Caco-2 (cell line): ENCODE results near the gene NOL3. TPM values are rescaled to one million over a fixed set of nuclear protein-coding genes. Genes with fewer than 3 reads are reported as not detected.
"Not testable (repeated sequence)": the region's sequence is repeated elsewhere in the genome, so short reads cannot be mapped to it uniquely, and the experiment has no call there.

Experiments used
- Bru-seq: library from RNA; stranded (reverse); fragments of 400-500 nt; gene quantifications from one replicate; lab custom pipeline; 2021; lab: Mats Ljungman, UMichigan
- BruChase-seq, 2 experiments: library from RNA; stranded (reverse); fragments of 400-500 nt; gene quantifications; one replicate each; lab custom pipeline; 2021; lab: Mats Ljungman, UMichigan
- BruUV-seq: library from RNA; stranded (reverse); fragments of 400-500 nt; replicated peaks from 2 replicates; lab custom pipeline; 2021; lab: Mats Ljungman, UMichigan
- CTCF ChIA-PET: fragments of 300-600 bp; sonication (Branson Sonifier 250); formaldehyde crosslinking; loops from one replicate; lab custom pipeline; 2022; ENCODE audit warnings: antibody characterized with exemption; lab: Charles Lee
- POLR2A ChIA-PET: fragments of 300-600 bp; sonication (Branson Sonifier 250); formaldehyde crosslinking; loops from one replicate; lab custom pipeline; 2022; ENCODE audit warnings: antibody characterized with exemption; lab: Charles Lee
- DNase-seq, 2 experiments: peaks; one replicate each; pipeline versions ENCODE4 v3.0.0 to v3.0.0-alpha.2; 2020 to 2022
- H3K27me3 ChIP-seq: replicated peaks from 2 replicates; pipeline ENCODE4 v1.6.0; 2011; ENCODE audit warnings: low read length; ENCODE audit not compliant: control insufficient read depth, insufficient read depth
- H3K36me3 ChIP-seq: 2 replicates; pipeline ENCODE4 v1.5.1; 2011; ENCODE audit warnings: low read length; ENCODE audit not compliant: control insufficient read depth, insufficient read depth
- H3K4me1 ChIP-seq: fragments of 250-450 bp; sonication (Bioruptor Pico); 2 replicates; pipeline ENCODE4 v1.5.1; 2020; ENCODE audit warnings: mild to moderate bottlenecking
- H3K4me3 ChIP-seq: 2 replicates; pipeline ENCODE4 v1.5.1; 2011; ENCODE audit warnings: low read depth, mild to moderate bottlenecking, control low read depth, low read length
- H3K9me3 ChIP-seq: fragments of 250-450 bp; sonication (Bioruptor Pico); 2 replicates; pipeline ENCODE4 v1.5.1; 2020; ENCODE audit warnings: mild to moderate bottlenecking, moderate library complexity
- H3K27ac Mint-ChIP-seq: one replicate; pipeline ENCODE4 v1.8.0; 2022; ENCODE audit warnings: mixed read lengths; ENCODE audit not compliant: unreplicated experiment
- H3K27me3 Mint-ChIP-seq: one replicate; pipeline ENCODE4 v1.8.0; 2022; ENCODE audit warnings: mixed read lengths; ENCODE audit not compliant: insufficient read depth, unreplicated experiment
- H3K36me3 Mint-ChIP-seq: one replicate; pipeline ENCODE4 v1.8.0; 2022; ENCODE audit warnings: mild to moderate bottlenecking, mixed read lengths; ENCODE audit not compliant: insufficient read depth, unreplicated experiment
- H3K4me1 Mint-ChIP-seq: one replicate; pipeline ENCODE4 v1.8.0; 2022; ENCODE audit warnings: low read depth, mixed read lengths; ENCODE audit not compliant: unreplicated experiment
- H3K4me3 Mint-ChIP-seq: one replicate; pipeline ENCODE4 v1.8.0; 2022; ENCODE audit warnings: mild to moderate bottlenecking, moderate library complexity, mixed read lengths; ENCODE audit not compliant: unreplicated experiment
- H3K9me3 Mint-ChIP-seq: one replicate; pipeline ENCODE4 v1.8.0; 2022; ENCODE audit warnings: mixed read lengths; ENCODE audit not compliant: unreplicated experiment
- CTCF ChIP-seq, 2 experiments: fragments of 200-600 bp in 1 of 2; IDR thresholded peaks; 1 replicate in 1 of 2; 2 replicates in 1 of 2; pipeline versions ENCODE4 v1.5.1 to v1.8.0; 2011 to 2022; ENCODE audit warnings: antibody characterized with exemption in 1 of 2, control low read depth in 1 of 2, inconsistent platforms in 1 of 2, low read depth in 1 of 2, low read length in 1 of 2, mild to moderate bottlenecking in 1 of 2, moderate library complexity in 1 of 2; ENCODE audit not compliant: insufficient read depth in 1 of 2, severe bottlenecking in 1 of 2, unreplicated experiment in 1 of 2
- intact Hi-C: fragments of 100-400 bp; cut with micrococcal nuclease; formaldehyde crosslinking; loops from one replicate; pipeline ENCODE4 v1.10.0; 2022; ENCODE audit not compliant: unreplicated experiment
- long read RNA-seq: library from polyadenylated mRNA; stranded (forward); transcript quantifications from one replicate; pipeline ENCODE4 v2.0.0, GENCODE V29; 2022
- total RNA-seq: library from RNA; stranded (reverse); gene quantifications from 2 replicates; pipeline ENCODE4 v1.2.3, GENCODE V29; 2022

NOL3 gene
- total RNA-seq (17.4 and 22.4 TPM in 2 replicates), Bru-seq, nascent RNA (percentile 64 among the genes with signal in this experiment), BruChase-seq, experiment 1, labeled RNA remaining after a 2-hour chase (percentile 63 among the genes with signal in this experiment), BruChase-seq, experiment 2, labeled RNA remaining after a 6-hour chase (percentile 75 among the genes with signal in this experiment)
- long read RNA-seq, partial matches to known transcripts: 8 of 12 reads
- long read RNA-seq, other reads (novel, unspliced or antisense): 4 of 12 reads

GRCh38 chr16:67170168-67170948, at the start of gene NOL3:
Gene NOL3, plus strand, starts transcription at chr16:67170538.
- ChIA-PET CTCF (interaction anchor here (0.5 to 3.0 kb wide), 18 partner anchors 8 to 1018 kb away, joined by 3 to 43 read pairs (median 4); partner anchors contain the start of genes ELMO3, FBXL8 and TRADD), POLR2A (interaction anchor here (0.6 to 1.5 kb wide), 8 partner anchors 9 to 152 kb away, joined by 3 to 13 read pairs (median 6); partner anchors contain the start of genes FBXL8, MATCAP1, TMEM208 and TRADD)
- H3K27ac Mint-ChIP-seq: peak within 1 kb of the TSS; percentile 86
- intact Hi-C loops: loop anchor here (1.0 kb wide), 3 partner anchors 8 to 13 kb away; partner anchors contain the start of gene MATCAP1
- no peaks in the 10 kb centered on the region for H3K9me3 Mint-ChIP-seq
- peak; percentile 91 to 94 for DNase-seq
- BruUV-seq: no TSS peak
- peaks cover 23% of the 10 kb centered on the region for H3K36me3 Mint-ChIP-seq
- no peaks in the 10 kb centered on the region for H3K36me3 ChIP-seq
- H3K4me3 Mint-ChIP-seq: peak within 1 kb of the TSS; percentile 70
- H3K27me3 ChIP-seq: no peaks in the 10 kb centered on the region
- H3K27me3 Mint-ChIP-seq: no peaks in the 10 kb centered on the region
- peaks cover 33% of the 10 kb centered on the region for H3K4me1 ChIP-seq
- H3K4me3 ChIP-seq: peak within 1 kb of the TSS; percentile 49
- TF ChIP-seq CTCF (IDR thresholded peaks at IDR 0.05; ENCODE audit: insufficient read depth in 1 of 2, low read depth in 1 of 2, low read length in 1 of 2, severe bottlenecking in 1 of 2, unreplicated experiment in 1 of 2): peak in 1 of 2 experiments; percentile 34
- no peaks in the 10 kb centered on the region for H3K9me3 ChIP-seq
- peaks cover 31% of the 10 kb centered on the region for H3K4me1 Mint-ChIP-seq

- BruUV-seq, H3K4me1 ChIP-seq, H3K27ac Mint-ChIP-seq, intact Hi-C loops, H3K9me3 ChIP-seq, H3K4me3 ChIP-seq, H3K36me3 ChIP-seq, CTCF ChIA-PET, H3K27me3 ChIP-seq, H3K4me1 Mint-ChIP-seq, H3K9me3 Mint-ChIP-seq, DNase-seq, POLR2A ChIA-PET, H3K4me3 Mint-ChIP-seq, H3K27me3 Mint-ChIP-seq: not testable (repeated sequence)
- H3K36me3 Mint-ChIP-seq: peaks cover 67% of the 10 kb centered on the region
These were observed 47.5 kb upstream of the NOL3 start for GRCh38 chr16:67122799-67123198.

GRCh38 chr16:67128417-67128816, 41.9 kb upstream of the NOL3 start:
- intact Hi-C loops: no loop called here
- no peak overlapping the region for H3K27ac Mint-ChIP-seq
- BruUV-seq: no TSS peak
- H3K36me3 Mint-ChIP-seq: peaks cover 63% of the 10 kb centered on the region
- H3K27me3 ChIP-seq: no peaks in the 10 kb centered on the region
- H3K4me1 ChIP-seq: no peaks in the 10 kb centered on the region
- no peak for TF ChIP-seq CTCF (IDR thresholded peaks at IDR 0.05; ENCODE audit: insufficient read depth in 1 of 2, low read depth in 1 of 2, low read length in 1 of 2, severe bottlenecking in 1 of 2, unreplicated experiment in 1 of 2)
- H3K9me3 ChIP-seq: no peaks in the 10 kb centered on the region
- H3K27me3 Mint-ChIP-seq: no peaks in the 10 kb centered on the region
- ChIA-PET POLR2A (no interaction called here), CTCF (no interaction called here)
- peaks cover 2% of the 10 kb centered on the region; the same call in 1 of the 2 replicates for H3K36me3 ChIP-seq
- H3K4me1 Mint-ChIP-seq: no peaks in the 10 kb centered on the region
- H3K9me3 Mint-ChIP-seq: no peaks in the 10 kb centered on the region
- no peak overlapping the region for H3K4me3 Mint-ChIP-seq
- H3K4me3 ChIP-seq: no peak overlapping the region
- no peak for DNase-seq
